HT1080 (cell line): ENCODE data around the gene TTC3. TPM values are rescaled to one million over a fixed set of nuclear protein-coding genes. Genes with fewer than 3 reads are reported as not detected.

Experiments
- DNase-seq: peaks from one replicate; pipeline ENCODE4 v3.0.0-alpha.2; 2015; ENCODE audit warnings: low read depth
- total RNA-seq: library from RNA; depleted of rRNA; stranded (reverse); fragments of >200 nt; shearing (Covaris generic); gene quantifications from 2 replicates; pipeline ENCODE4 v1.2.3, GENCODE V29; 2014

The TTC3 gene
- total RNA-seq, 1 experiment from 2014 or later, result 65.3 TPM

DNA sequence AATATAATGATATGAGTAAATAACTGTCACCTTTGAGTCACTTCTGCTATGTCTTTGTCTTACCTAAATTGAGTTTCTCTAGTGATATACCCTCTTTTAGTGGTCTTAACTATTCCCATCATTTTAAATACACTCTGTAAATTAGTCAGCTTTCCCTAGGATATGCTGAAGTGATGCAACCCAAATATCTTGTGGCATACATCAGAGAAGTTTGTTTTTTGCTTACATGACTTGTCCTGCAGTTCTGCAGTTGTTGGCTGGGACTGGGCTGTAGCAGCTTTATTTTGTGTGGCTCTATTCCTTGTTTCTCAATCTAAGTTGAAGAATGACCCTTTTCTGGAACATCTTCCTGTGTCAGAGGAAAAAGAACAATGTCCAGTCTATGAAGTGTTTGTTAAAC, 76.4 kb downstream of the TTC3 start:
- no peak for DNase-seq

- DNase-seq, result no peak
Observed at GRCh38 chr21:37153196-37153934, 80.3 kb downstream of the TTC3 start.

DNA sequence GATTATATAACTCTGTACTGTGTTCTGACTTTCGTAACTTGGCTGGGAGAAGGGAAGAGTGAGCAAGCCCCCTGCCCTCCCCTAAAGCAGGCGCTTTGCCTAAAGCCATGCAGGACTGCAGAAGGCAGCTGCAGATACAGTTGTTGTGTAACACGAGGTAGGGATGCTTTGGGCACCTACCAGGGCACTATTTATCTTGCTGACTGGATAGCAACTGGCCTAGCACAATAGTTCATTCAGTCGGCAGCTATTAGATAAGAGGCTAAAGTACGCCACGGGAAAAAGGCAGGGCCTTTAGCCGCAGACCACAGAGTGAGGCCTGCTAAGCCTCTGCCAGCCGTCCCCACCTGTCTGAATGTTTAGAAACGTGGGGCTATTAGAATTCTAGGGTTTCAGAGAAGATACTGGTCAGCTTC, 80.9 kb downstream of the TTC3 start:
- DNase-seq, result no peak

DNA sequence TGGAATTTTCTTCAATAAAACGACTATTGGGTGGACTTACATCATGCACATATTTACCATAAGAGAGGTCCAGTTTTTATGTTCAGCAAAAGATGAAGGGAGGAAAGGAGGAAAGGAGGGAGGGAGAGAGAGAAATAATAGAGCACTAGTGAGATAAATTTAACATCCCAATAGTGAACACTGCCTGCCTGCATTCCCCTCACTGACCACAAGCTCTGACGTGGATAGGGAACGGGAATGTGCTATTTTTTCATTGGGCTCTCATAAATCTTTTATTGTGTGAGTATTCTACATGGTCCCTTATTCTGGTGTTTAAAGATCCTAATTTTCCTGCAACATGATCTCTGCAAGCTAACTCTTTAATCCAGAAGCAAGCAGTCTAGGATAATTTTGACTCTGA, 82.1 kb downstream of the TTC3 start:
- DNase-seq, result no peak

GRCh38 chr21:37157938-37158337, 84.9 kb downstream of the TTC3 start:
- DNase-seq, result no peak

DNA sequence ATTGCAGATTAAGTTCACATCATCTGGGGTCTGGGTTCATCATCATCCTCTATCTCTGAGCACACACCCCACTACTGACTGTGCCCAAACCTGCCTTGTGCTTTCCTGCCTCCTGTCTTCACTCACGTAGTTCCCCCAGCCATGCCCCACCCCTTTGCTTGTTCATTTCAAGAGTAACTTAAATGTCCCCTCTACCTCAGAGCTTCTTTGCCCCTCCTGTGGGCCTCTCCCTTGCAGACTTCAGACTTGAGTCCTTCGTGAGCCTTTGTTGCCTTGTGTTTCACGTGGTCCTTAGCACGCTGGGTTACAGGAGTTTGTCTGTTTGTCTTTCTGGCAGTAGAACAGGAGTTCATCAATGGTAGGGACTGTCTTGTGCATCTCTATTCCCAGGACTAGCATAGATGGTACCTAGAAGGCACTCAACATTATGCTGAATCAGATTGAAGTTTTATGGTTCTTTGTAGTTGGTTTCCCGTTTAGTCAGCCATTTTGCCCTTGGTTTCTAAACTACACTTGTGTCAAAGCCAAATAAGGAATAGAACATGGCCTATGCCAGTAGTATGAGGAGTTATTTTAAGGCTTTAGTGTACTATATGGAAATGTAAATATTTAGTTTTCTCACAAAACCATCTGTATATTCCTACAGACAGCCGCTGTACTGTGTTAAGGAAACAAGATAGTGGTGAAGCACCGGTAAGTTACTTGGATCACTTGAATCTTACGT, 86.2 kb downstream of the TTC3 start:
- no peak for DNase-seq

GRCh38 chr21:37159949-37160348, 86.9 kb downstream of the TTC3 start:
- DNase-seq, result no peak

DNA sequence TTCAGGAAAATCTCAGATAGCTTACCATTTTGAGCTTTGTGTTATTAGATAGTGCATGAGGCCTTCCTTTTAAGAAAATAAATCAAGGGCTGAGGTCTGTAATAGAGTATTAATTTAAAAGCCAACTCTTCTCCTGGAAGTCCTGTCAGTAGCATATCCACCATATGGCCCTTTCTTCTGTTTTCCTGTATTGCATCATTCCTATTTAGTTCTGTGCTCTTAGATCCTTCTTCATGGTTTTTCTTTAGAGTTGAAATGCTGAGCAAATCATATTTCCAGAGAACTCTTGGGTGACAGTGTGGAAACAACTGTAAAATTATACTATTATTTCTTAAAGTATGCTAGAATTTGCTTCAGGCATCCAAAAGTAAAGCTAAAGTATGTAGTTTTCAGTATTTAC, 91.7 kb downstream of the TTC3 start:
- DNase-seq, result no peak

DNA sequence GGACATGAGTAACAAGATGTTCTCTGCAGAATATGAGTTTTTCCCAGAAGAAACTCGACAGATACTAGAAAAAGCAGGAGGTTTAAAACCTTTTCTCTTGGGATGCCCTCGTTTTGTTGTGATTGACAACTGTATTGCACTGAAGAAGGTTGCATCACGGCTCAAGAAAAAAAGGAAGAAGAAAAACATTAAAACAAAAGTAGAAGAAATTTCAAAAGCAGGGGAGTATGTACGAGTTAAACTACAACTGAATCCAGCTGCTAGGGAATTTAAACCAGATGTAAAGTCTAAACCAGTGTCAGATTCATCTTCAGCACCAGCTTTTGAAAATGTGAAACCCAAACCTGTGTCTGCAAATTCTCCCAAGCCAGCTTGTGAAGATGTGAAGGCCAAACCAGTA, 92.5 kb downstream of the TTC3 start:
- no peak for DNase-seq

DNA sequence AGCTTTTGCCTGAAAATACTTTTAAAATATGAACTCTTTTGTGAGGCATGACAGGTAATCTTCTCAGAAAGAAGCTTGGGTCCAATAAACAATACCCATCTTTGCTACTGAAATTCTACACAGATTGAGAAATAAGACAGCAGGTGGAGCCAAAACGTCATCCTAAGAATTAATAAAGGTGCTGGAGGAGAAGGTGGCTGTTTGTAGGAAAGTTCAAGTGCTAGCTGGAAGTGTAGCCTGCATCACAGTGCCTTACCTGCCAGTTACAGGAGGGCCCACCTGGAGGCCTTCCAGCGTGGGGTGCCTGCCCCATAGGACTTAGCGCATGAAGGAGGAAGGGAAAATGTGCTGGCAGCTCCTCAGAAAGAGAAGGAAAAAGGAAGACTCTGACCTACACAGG, 93.7 kb downstream of the TTC3 start:
- DNase-seq, result peak; percentile 4

DNA sequence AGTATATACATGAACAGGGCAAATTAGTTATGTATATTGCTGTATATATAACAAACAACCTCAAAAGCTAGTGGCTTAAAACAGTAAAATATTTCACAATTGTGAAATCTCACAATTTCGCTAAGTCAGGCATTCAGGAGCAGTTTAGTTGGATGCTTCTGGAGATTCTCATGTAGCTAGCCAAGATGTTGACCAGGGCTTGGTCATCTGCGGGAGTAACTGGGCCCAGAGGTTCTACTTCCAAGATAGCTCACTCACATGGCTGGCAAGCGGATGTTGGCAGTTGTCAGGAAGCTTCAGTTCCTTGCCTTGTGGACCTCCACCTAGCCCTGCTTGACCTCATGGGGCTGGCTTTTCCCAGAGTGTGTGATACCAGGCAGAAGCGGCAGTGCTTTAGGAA, 95.6 kb downstream of the TTC3 start:
- DNase-seq, result no peak

DNA sequence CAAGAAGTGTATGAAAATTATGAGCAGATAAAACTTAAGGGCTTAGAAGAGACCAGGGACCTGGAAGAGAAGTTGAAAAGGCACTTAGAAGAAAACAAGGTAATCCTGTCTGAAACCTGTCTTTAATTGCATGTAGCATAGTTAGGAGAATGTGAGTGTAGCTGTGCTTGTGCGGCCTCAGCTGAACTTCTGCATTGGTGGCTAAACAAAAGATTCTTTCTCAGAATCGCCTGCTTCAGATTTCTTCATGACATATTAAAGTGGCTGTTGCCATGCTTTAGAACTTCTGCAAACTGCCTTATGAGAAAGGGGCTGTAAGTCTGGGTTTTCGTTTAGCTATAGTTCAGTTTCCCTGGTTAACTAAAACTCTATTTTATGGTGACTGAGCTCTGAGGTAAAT, 99.6 kb downstream of the TTC3 start:
- DNase-seq, result no peak

- DNase-seq, result no peak
Observed at GRCh38 chr21:37176716-37177115, 103.7 kb downstream of the TTC3 start.

DNA sequence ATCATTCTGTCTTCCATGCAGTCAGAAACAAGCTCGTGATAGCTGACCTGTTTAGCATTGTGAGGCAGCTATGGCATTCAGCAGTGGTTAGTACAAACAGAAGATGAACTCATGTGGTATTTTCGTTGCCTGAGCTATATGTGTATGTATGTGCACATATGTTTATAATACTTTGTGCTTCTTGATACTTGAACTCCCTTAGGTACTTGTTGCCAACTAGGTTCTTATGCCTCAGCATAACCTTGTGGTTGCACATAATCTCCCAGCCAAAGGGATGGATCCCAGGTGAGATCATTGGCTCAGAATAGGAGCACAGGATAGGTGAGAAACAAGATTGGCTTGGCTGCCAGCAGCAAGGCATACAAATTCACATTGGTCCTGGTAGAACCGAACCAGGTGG, 108.0 kb downstream of the TTC3 start:
- DNase-seq, result no peak

DNA sequence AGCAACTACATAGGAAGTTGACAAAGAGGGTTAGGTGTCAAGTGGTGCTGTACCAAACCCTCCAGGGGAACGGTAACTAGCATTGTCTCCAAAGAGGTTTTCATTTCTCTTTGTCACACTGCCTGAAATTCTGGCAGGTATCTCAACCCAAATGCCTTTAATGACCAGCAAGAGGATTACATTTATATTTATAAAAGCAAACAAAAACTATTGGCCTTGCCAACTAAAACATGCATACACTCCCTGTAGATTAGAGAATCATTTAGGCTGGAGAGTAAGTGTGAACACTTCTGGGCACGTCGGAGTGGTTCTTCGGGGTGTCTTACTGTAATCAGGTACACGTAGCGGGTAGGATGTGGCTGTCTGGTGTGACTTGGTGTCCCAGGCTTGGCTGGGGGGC, 109.2 kb downstream of the TTC3 start:
- DNase-seq, result no peak

DNA sequence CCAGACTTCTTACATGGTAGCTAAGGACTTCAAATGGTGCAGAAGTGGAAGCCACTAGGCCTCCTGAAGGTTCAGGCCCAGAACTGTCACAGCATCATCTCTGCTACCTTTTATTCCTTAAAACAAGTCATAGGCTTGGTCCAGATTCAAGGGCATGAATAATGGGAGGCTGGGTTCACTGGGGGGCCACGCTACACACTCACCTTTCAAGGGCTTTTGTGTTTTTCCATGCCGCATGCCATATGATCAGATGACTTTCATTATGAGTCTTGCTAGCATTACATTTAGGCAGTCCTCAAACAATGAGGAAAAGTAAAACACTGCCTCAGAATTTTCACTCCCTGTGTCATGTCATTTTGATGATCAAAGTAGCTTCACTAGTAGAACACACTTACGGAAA, 110.7 kb downstream of the TTC3 start:
- DNase-seq, result no peak

DNA sequence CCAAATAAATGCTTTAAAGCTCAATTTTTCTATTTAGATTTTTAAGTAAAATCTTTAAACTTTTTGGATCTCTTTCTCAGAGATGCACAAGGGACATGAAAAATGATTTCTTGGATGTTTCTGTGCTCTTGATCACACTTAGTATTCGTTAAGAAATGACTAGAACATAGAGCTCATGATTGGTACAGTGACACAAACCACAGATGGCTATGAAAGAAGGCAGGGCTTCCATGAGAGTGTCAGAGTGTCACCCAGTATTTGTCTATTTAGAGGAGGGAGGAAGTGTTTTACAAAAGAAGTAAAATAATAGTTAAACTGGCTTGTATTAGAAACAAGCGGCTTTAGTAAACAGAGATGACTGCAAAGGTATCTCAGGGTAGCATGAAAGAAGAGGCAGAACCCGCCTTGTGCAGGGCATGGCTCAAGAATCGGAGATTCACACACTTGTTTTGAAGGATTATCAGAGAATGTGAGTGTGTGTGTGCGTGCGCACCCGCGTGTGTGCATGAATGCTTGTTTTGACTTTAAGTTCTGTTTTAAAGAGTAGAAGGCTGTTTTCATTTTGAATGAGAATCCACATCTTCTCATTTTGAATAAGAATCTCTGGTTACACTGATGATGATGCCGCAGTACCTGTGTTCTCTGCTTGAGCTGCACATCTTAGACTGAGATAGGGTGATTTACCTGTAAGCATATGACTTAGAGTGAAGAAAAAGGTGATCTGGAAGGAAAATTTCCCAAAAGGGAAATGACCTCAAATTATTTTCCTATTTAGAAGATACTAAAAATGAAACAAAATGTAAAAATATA, 111.9 kb downstream of the TTC3 start:
- DNase-seq, result no peak

DNA sequence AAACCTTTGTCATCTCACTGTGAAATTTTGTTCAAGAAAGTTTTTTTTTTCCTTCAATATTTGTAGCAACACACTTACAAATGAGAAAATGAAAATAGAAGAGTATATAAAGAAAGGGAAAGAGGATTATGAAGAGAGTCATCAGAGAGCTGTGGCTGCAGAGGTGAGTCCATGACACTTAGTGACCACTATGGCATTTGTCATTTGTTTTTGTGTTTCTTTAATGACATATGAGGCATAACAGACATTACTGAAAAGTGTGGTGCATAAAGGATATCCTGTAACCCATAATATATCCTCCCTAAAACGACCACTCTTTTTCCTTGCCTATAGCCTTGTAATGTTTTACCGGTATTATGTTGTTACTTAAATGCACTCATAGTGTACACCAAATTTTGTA, 113.9 kb downstream of the TTC3 start:
- no peak for DNase-seq

DNA sequence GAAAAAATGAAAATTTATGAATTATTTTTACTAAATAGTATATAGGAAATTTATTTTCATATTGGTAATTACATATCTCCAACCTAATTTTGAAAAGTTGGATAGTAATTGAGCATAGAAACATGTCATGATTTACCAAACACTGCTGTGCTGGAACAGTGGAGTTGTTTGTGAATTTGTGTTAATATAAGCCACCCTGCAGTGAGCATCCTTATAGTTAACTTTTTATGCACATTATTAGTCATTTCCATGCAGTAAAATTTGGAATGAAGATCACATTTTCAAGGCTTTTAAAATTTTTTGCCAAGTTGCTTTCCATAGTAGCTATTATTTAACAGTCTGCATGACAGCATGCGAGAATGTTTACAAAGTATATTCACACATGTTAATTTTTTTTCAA, 115.8 kb downstream of the TTC3 start:
- DNase-seq, result no peak

- DNase-seq, result no peak
Observed at GRCh38 chr21:37192019-37192418, 119.0 kb downstream of the TTC3 start.

GRCh38 chr21:37193006-37193405, 120.0 kb downstream of the TTC3 start:
- DNase-seq, result no peak

DNA sequence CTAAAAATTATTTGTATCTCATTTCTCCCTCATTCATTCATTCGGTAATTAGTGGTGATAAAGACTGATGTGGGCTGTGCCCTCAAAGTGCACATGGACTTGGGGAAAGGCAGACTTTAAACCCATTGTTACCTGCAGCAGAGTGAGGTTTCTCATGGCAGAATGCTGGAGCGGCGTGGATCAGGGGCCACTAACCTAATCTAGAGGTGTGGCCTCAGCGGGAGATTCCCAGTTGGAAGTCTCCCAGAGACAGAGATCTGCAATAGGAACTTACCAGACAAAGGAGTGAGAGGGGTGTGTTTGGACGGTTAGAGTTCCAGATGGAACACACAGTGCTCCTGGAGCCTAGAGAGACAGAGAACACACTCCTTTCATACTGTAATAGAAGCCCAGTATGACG, 120.6 kb downstream of the TTC3 start:
- DNase-seq, result no peak
